Left renal cortex interstitium (tissue), 4 donors: ENCODE data around the gene KCNV2. TPM values are rescaled to one million over a fixed set of nuclear protein-coding genes. Genes with fewer than 3 reads are reported as not detected.

Experiments
- DNase-seq, 4 donors: peaks; one replicate each; pipeline ENCODE4 v3.0.0-alpha.2; 2013; ENCODE audit warnings: low read depth in 4 of 4, low spot score in 2 of 4, missing footprints in 1 of 4
- polyA plus RNA-seq, 4 donors: library from polyadenylated mRNA; unstranded; fragments of 120-200 nt; gene quantifications; one replicate each; pipeline ENCODE4 v1.2.1, GENCODE V29; 2013; ENCODE audit not compliant: insufficient read length in 4 of 4

KCNV2 gene
- polyA plus RNA-seq, 4 donors = 0.06 to 0.38 (median 0.19) TPM

GRCh38 chr9:2755285-2755684 is 38.0 kb downstream of the KCNV2 start:
- no peak for DNase-seq

DNA sequence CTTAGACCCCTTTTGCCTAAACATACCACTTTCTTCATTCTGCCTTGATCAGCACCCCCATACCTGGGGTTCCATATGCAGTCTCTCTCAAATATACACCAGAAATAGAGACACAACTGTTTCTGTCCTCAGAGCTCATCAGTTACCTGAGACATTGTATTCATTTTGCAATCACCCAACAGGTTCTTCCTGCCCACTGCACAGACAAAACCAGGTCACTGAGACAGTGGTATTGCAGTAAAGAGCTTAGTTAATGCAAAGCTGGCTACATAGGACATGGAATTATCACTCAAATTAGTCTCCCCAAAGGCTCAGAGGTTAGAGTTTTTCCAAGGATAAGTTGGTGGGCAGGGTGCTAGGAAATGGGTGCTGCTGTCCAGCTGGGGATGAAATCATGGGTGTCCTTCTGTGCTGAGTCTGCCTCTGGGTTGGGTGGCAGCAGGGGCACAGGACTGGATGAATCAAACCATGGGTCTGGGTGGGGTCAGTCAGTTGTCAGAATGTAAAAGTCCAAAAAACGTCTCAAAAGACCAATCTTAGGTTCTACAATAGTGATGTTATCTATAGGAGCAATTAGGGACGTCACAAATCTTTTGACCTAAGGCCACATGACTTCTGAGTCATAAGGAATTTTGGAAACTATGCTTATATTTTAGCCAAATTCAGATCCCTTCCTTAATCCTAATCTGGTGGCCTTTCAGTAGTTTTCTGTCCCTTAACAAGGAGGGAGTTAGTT is 41.0 kb downstream of the KCNV2 start:
- no peak for DNase-seq

- no peak for DNase-seq
Observed at GRCh38 chr9:2758898-2759510, 41.7 kb downstream of the KCNV2 start.

DNA sequence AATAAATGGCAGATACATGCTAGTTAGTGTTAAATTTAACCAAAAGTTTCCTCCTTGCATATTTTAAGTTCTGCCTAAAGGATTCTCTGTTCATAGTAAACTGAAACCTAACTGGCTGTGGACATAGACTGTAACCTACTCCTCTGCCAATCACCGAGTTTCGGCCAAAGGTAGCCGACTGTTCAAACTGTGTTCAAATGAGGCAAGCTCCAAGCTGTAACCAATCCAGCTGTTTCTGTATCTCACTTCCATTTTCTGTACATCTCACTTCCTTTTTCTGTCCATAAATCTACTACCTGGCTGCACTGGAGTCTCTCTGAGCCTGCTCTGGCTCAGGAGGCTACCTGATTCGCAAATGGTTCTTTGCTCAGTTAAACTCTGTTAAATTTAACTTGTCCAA is 44.1 kb downstream of the KCNV2 start:
- DNase-seq = no peak

DNA sequence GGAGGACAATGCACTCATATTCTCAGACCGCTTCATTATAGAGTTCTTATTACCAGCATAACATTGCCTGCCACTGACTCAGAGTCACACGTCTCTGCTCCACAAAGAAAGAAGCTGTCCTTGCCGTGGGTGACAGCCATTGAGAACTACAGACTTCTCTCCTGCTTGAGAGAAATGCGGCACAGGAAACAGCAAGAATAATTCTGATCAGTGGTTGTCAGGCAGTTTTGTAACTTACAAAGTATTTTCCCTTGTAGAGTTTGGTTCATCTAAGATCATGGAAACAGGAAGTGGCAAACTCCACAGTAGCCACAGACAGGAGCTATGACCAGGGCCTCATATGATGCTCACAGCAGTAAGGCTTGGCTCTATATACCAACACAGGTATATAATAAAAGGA is 47.0 kb downstream of the KCNV2 start:
- DNase-seq = no peak

GRCh38 chr9:2765250-2765880 is 48.1 kb downstream of the KCNV2 start:
- DNase-seq = no peak

- no peak for DNase-seq
Observed at GRCh38 chr9:2767800-2768677, 50.7 kb downstream of the KCNV2 start.

DNA sequence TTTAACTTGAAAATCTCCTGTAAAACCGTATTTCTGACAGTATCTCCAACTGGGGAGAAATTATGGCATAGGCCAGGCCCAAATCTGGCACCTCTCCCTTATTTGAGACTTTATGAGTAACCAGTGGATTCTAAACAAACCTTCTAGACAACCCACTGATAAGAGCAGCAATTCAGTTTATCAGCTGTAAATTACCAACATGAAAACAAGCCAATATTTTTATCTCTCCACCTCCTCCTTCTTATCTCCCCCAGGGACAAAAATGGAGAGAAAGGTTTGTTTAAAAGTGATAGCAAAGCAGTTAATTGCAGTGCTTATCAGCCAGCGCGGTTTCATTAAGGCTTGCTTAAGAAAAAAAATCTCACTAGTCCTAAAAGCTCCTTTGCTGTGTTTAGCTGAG is 53.8 kb downstream of the KCNV2 start:
- DNase-seq = no peak

GRCh38 chr9:2771661-2772060 is 54.4 kb downstream of the KCNV2 start:
- no peak for DNase-seq

GRCh38 chr9:2777454-2777853 is 60.1 kb downstream of the KCNV2 start:
- no peak for DNase-seq

GRCh38 chr9:2778816-2779215 is 61.5 kb downstream of the KCNV2 start:
- DNase-seq = no peak

Other genes with a start within 250 kb of the KCNV2 start
- 10 to 100 TPM; 31.8 to 37.8 (median 32.2) TPM for gene VLDLR, start 95.7 kb upstream of the KCNV2 start, polyA plus RNA-seq
- 10 to 100 TPM; 33.6 to 41.5 (median 37.2) TPM for gene PUM3, start 126.6 kb downstream of the KCNV2 start, polyA plus RNA-seq